Limb (tissue), 2 donors: ENCODE data around the gene ENPP1.

ENCODE experiments used
- DNase-seq, 2 donors: peaks; one replicate each; pipeline ENCODE4 v3.0.0-alpha.2; 2016; ENCODE audit errors: extremely low spot score in 2 of 2

The ENPP1 gene

GRCh38 chr6:131787079-131787478, 20.7 kb upstream of the ENPP1 start:
- no peak for DNase-seq

GRCh38 chr6:131787766-131788712, 19.8 kb upstream of the ENPP1 start:
- peak; percentile 50 to 74 for DNase-seq

DNA sequence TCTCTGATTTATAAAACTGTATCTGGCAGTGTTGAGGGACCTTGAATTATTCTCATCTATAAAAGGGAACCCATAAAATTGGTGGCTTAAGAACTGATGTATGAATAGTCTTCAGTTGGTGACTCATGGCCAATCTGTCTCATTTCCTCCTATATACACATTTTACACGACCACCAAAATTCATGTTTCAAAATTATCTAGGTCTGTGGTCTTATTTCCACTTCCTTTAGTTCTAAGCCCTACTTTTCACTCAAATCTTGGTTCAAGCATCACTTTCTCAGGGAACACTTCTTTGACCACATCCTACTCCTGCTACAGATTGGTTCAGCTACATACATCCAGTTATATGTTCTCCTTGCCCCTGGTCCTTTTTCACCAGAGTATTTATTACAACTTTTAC, 18.6 kb upstream of the ENPP1 start:
- no peak for DNase-seq

DNA sequence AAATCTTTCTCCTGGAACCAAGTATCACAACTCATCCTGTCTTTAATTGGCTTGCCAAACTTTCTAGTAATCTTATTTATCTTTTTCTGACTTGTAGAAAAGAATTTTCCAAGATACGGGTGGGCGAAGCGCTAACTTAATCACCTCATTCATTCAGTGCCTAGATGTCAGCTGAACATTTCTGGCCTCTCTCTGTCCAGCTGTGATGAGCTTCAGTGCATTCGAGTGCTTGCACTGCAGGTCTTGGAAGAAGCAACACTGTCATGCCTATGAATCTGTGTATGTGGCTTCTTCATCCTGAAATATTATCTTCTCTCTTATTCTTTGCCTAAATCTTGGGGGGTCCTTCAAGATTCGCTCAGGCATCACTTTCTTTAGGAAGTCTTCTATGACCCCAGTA, 16.3 kb upstream of the ENPP1 start:
- no peak for DNase-seq

DNA sequence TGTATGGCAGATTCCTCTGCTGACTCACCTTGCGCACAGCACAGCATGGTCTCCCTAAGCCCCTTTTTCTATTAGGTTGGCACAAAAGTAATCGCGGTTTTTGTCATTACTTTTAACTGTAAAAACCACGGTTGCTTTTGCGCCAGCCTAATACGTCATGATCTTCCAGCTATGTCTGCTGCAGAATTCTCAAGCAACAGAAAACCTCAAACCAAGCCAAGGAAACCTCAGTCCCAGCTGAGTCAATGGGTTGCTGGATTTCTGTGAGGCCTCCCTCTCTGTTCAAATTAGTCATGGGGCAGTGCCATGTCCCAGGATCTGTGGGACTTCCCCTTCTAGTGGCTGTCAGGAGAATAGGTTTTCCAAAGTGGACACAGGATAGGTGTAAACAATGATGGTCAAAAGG, 15.7 kb upstream of the ENPP1 start:
- no peak for DNase-seq

- DNase-seq: no peak
Observed at GRCh38 chr6:131795366-131795765, 12.5 kb upstream of the ENPP1 start.

DNA sequence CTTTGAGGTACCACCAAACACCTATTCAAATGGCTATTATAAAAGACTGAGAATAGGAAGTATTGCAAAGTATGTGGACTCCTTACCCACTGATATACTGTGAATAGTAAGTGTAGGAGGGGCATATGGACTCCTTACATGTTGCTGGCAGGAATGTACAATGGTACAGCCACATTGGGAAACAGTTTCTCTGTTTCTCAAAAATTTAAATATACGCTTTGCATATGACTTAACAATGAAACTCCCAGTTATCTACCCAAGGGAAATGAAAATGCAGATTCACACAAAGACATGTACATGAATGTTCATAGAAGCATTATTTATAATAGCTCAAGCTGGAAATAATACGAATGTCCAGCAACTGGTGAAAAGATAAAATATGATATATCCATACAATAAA, 5.5 kb upstream of the ENPP1 start:
- DNase-seq: no peak

DNA sequence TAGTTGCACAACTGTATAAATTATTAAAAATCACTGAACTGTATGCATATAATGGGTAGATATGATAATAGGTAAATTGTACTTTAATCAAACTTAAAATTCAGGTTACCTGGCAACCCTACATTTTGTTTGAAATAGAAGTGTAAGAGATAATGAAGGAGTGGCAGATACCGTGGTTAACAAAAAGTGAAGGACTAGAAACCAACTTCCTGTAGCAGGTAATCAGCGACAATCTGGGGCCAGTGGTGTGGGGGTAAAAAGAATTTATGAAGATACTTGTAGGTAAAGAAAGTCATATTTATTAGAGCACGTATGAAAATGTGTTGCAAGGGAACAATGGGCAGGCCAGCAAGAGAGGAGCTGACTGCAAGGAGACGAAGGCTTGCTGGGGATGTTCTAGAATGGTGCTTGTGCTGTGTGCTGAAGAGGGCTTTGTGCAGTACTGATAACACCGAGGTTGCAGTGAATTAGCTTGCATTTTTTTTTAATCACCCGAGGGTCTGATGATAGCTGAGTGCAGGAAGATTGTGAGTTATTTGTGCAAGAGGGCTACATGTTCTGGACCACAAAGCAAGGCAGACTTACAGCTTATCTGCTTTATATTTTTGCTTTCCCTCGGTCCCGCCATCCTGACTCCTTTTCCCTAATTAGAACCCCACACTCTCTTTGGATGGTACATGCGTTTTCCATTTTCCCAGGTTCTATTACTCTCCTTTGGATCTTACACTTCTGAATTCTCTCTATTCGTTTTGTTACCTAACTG, 4.6 kb upstream of the ENPP1 start:
- no peak for DNase-seq

- no peak for DNase-seq
Observed at GRCh38 chr6:131804131-131804530, 3.7 kb upstream of the ENPP1 start.

GRCh38 chr6:131807321-131807643, 538 bp upstream of the ENPP1 start:
- DNase-seq: no peak

DNA sequence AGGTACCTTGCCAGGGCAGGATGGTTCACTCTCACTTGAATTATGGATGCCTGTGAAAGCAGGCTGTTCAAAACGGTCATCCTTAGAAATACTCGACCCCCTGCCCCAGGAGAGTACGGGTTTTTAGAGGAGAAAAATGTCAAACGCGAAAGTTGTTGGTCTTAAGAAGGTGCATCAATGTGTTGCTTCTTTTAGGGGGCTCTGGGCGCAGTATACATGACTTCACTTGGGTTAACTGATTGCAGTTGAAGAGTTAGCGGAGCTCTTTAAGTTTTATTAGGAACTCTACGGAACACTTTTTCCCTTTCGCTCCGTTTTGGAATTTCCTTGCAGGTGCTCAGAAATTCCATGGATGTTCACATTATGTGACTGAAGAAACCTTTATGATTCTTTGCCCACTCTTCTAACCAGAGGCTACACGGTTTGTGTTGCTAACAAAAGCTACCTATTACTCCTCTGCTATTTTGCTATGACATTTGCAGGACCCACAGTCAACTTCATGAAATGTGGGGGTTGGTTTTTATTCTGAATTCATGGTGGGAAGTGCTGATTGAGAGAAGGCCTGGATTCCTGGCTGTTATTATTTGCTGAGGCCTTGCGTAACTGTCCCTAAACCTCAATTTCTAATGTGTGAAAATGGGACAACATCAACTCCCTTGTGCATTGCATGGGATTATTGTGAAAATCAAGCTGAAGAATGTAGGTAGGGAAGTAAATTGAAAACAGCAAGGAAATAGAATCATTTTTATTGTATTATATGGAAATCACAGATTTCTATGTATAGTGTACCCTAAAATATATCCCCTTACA, 845 bp downstream of the ENPP1 start:
- no peak for DNase-seq

GRCh38 chr6:131811500-131811899, 3.7 kb downstream of the ENPP1 start:
- no peak for DNase-seq

DNA sequence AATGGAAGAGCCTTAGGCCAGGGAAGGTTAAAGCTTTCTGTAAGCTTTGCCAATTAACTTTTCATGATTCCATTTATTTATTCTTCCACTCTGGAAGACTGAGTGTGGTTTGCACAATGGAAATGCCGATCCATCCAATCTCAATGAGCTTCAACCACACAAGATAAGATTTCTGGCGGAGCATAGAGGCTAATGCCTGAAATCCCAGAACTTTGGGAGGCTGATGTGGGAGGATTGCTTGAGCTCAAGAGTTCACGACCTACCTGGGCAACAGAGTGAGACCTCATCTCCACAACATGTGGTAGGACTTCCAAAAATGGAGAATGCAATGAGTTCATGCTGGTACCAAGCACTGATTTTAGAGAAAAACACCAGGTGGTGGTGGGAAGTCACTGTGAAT, 6.2 kb downstream of the ENPP1 start:
- DNase-seq: no peak

DNA sequence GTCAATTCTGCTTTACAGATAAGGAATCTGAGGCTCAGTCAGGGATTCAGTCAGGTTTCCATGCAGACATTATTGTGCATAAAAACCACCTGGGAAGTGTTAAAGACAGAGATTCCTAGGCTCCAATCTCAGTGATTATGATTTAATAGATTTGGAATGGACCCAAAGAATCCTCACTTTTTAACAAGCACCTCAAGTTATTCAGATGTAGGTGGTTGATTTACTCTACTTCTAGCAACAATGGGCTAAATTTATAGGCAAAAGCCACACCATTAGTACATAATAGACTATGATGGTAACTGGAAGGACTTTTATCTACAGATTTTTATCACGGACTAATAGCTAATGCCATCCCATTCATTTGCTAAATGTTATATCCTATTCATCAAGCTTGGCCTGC, 9.0 kb downstream of the ENPP1 start:
- DNase-seq: no peak

GRCh38 chr6:131819572-131820124, 11.8 kb downstream of the ENPP1 start:
- peak; percentile 20 to 41 for DNase-seq

GRCh38 chr6:131821010-131821807, 13.4 kb downstream of the ENPP1 start:
- no peak for DNase-seq

GRCh38 chr6:131822119-131822518, 14.3 kb downstream of the ENPP1 start:
- DNase-seq: no peak

GRCh38 chr6:131823276-131823902, 15.6 kb downstream of the ENPP1 start:
- DNase-seq: no peak

GRCh38 chr6:131825946-131826345, 18.1 kb downstream of the ENPP1 start:
- no peak for DNase-seq

DNA sequence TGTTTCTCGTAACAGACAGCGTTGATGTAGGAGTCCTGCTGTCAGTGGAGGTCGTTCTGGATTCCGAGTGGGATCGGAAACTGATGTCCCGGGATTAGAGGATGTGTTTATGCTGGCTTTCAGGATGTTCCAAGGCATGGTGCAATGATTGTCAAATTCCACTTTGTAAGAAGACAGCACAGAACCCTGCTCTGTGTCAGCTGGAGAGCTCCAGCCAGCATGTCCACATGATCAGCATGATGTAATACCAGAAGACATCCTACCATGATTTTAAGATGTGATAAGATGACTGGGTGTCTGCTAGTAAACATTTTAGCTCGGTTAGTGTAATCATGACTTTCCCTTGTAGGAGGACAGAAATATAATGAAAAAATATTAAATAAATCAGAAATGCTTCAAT, 20.3 kb downstream of the ENPP1 start:
- DNase-seq: no peak
